GM12801 (cell line): ENCODE measurements around the gene PRKN.

Source experiments
- CTCF ChIP-seq: IDR thresholded peaks from one replicate; pipeline ENCODE4 v1.5.1; 2011; ENCODE audit warnings: control low read depth; ENCODE audit not compliant: insufficient read length; ENCODE audit errors: extremely low read depth

Gene PRKN

GRCh38 chr6:162026031-162026430 lies 701.5 kb downstream of the PRKN start:
- TF ChIP-seq CTCF = no peak

DNA sequence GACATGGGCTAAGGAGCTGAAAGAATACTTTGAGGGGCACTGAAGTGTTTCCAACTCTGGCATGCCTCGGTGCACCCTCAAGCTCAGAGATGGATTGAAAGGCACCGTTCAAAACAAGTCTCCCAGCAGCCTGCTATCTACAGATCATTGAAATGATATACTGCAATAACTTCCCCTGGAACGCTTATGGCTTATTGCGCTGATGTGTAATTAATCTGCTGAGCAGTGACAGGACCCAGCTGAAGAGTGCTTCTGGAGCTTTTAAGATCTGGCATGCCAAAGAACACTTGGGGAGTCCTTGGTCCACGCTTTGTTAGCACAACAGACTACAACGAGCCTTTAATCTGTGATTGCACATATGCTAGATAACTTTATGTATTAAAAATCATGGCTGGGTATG lies 708.2 kb downstream of the PRKN start:
- no peak for TF ChIP-seq CTCF

DNA sequence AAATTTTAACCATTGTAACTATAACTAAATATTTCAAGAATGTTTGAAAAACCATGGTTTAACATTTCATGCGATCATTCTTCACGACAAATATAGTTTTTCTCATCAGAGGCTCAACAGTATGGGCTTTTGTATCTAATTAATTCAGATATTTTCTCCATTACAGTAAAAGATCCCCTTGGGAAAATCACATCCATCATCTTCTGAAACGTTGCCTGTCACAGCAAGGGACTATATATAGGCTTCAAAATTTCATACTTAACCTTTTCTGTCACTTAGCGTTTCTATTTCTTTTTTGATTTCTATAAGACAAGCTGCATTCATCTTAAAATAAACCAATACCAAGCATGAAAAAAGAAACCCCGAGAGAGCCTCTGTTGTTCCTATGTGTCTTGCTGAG lies 710.0 kb downstream of the PRKN start:
- no peak for TF ChIP-seq CTCF

GRCh38 chr6:162014069-162014811 lies 713.3 kb downstream of the PRKN start:
- TF ChIP-seq CTCF = no peak

GRCh38 chr6:162005372-162005771 lies 722.2 kb downstream of the PRKN start:
- TF ChIP-seq CTCF = no peak

DNA sequence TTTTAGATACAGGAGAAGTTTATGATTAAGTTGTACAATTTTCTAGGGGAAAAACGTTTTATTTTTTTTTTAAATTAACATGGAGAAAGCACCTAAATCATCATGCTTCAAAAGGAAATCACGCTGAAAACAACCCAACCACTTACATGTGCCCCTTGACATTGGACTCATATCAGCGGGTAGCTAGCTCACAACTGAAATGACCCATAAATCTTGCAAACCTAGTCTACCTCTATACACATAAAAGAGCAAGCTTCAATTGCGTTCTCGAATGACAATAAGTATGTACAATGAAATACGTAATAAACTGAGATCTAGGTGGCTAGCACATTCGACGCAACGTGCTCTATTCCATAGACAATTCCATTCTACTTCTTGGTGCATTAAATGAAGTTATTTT lies 730.8 kb downstream of the PRKN start:
- TF ChIP-seq CTCF = no peak

- no peak for TF ChIP-seq CTCF
Observed at GRCh38 chr6:161985876-161986423, 741.6 kb downstream of the PRKN start.
